ENCODE results near the gene NELL2.
"Not testable (repeated sequence)": the region's sequence is repeated elsewhere in the genome, so short reads cannot be mapped to it uniquely, and the experiment has no call there.

Gene NELL2

DNA sequence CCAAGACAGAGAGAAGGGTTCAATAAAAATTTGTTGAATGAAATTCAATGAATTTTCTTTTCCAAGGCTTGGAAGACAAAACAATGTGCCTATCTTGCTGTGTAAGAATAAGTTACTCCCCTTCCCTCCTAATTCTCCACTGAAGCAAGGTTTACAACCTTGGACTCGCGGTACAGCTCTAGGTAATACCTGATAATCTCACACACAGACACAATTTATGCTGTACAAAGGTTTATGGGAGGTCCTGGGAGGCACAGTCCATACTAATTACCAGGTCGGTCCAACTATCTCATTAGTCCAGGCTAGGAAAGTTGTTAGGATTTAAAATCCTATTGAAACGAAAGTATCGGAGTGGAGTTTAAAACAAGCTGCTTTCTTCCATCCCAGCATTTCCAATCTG, 42.6 kb downstream of the NELL2 start (continued):
- no peak for TF ChIP-seq RARB (CRISPR knock-in tag; IDR thresholded peaks at IDR 0.05)

DNA sequence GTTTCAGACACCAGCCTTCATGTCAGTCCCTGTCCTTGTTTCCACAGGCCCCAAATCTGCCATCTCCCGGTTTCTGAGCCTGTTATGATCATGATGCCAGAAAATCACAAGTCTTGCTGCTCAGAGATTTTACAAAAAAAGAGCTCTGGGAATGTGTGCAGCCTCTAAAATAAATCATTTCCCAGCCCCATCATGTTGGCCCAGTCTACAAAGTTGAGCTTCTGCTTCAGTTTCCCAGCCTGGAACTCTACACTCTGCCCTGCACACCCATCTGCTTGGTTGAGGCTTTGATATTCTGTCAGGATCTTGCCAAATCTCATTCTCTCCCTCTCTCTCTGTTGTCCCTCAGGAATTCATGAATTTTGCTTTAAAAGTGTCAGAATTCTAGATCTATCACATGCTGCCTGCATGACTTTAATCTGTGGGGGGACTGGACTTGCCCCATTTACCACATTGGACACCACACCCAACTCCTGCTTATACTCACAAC, 45.5 kb downstream of the NELL2 start:
- ATAC-seq = no peak
- TF ChIP-seq, protein P1, sequence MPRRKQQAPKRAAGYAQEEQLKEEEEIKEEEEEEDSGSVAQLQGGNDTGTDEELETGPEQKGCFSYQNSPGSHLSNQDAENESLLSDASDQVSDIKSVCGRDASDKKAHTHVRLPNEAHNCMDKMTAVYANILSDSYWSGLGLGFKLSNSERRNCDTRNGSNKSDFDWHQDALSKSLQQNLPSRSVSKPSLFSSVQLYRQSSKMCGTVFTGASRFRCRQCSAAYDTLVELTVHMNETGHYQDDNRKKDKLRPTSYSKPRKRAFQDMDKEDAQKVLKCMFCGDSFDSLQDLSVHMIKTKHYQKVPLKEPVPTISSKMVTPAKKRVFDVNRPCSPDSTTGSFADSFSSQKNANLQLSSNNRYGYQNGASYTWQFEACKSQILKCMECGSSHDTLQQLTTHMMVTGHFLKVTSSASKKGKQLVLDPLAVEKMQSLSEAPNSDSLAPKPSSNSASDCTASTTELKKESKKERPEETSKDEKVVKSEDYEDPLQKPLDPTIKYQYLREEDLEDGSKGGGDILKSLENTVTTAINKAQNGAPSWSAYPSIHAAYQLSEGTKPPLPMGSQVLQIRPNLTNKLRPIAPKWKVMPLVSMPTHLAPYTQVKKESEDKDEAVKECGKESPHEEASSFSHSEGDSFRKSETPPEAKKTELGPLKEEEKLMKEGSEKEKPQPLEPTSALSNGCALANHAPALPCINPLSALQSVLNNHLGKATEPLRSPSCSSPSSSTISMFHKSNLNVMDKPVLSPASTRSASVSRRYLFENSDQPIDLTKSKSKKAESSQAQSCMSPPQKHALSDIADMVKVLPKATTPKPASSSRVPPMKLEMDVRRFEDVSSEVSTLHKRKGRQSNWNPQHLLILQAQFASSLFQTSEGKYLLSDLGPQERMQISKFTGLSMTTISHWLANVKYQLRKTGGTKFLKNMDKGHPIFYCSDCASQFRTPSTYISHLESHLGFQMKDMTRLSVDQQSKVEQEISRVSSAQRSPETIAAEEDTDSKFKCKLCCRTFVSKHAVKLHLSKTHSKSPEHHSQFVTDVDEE (CRISPR knock-in tag; IDR thresholded peaks at IDR 0.05) = no peak
- TF ChIP-seq ISL1 (CRISPR knock-in tag; IDR thresholded peaks at IDR 0.05) = no peak
- TF ChIP-seq BACH2 (CRISPR knock-in tag; IDR thresholded peaks at IDR 0.05; ENCODE audit: borderline replicate concordance) = no peak
- no peak for TF ChIP-seq CSDC2 (CRISPR knock-in tag; IDR thresholded peaks at IDR 0.05)
- no peak for TF ChIP-seq OSR1 (CRISPR knock-in tag; IDR thresholded peaks at IDR 0.05)
- no peak for TF ChIP-seq TCF4 (CRISPR knock-in tag; IDR thresholded peaks at IDR 0.05; ENCODE audit: borderline replicate concordance)
- TF ChIP-seq ARNTL (CRISPR knock-in tag; IDR thresholded peaks at IDR 0.05; ENCODE audit: borderline replicate concordance, low read depth) = no peak
- TF ChIP-seq ZFP30 (CRISPR knock-in tag; IDR thresholded peaks at IDR 0.05) = no peak

DNA sequence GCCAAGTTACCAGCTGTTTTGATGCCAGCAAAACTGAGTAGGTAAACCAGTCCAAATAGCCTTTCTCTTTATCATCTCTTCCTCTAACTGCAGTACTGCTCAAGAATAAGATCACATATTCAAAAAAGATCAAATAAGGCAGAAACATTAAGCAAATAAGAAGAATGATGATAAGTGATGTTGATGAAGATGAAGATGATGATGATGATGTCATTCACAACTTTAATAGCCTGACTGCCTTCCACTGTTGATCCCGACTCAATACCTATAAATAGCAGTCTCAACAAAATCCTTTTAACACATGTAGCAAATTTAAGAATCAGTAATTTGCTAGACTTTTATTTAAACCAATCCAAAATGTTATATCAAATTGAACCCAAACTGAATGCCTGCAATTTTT, 47.1 kb downstream of the NELL2 start:
- ATAC-seq = no peak

DNA sequence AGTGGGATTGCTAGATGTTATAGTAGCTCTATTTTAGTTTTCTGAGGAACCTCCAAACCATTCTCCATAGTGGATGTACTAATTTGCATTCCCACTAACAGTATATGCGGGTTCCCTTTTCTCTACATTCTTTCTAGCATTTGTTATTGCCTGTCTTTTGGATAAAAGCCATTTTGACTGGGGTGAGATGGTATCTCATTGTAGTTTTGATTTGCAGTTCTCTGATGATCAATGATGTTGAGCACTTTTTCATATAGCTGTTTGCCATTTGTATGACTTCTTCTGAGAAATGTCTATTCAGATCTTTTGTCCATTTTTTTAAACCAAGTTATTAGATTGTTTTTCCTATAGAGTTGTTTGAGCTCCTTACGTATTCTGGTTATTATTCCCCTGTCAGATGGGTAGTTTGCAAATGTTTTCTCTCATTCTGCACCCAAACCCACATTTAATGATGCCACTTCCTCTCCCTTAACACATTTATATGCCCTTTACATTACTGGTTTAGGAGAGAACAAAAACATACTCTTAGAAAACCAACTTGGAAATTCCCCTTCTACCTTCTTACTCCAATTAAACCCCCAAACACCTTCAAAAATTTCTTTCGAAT, 48.2 kb downstream of the NELL2 start:
- TF ChIP-seq ZNF565 (CRISPR knock-in tag; conservative IDR thresholded peaks at IDR 0.05; ENCODE audit: low read depth) (no peak), ZNF70 (CRISPR knock-in tag; IDR thresholded peaks at IDR 0.05) (no peak), ISL1 (CRISPR knock-in tag; IDR thresholded peaks at IDR 0.05) (no peak), ZNF8 (CRISPR knock-in tag; IDR thresholded peaks at IDR 0.05) (no peak), RARB (CRISPR knock-in tag; IDR thresholded peaks at IDR 0.05) (no peak), ZFP30 (CRISPR knock-in tag; IDR thresholded peaks at IDR 0.05) (no peak), TCF4 (CRISPR knock-in tag; IDR thresholded peaks at IDR 0.05; ENCODE audit: borderline replicate concordance) (no peak), SNAI2 (CRISPR knock-in tag; IDR thresholded peaks at IDR 0.05) (no peak), ZFP3 (CRISPR knock-in tag; IDR thresholded peaks at IDR 0.05) (no peak), CSDC2 (CRISPR knock-in tag; IDR thresholded peaks at IDR 0.05) (no peak), PPARA (CRISPR knock-in tag; IDR thresholded peaks at IDR 0.05; ENCODE audit: borderline replicate concordance) (no peak), OSR1 (CRISPR knock-in tag; IDR thresholded peaks at IDR 0.05) (no peak), TOX (CRISPR knock-in tag; IDR thresholded peaks at IDR 0.05; ENCODE audit: borderline replicate concordance) (no peak), ARNTL (CRISPR knock-in tag; IDR thresholded peaks at IDR 0.05; ENCODE audit: borderline replicate concordance, low read depth) (no peak)
- TF ChIP-seq, protein P2, sequence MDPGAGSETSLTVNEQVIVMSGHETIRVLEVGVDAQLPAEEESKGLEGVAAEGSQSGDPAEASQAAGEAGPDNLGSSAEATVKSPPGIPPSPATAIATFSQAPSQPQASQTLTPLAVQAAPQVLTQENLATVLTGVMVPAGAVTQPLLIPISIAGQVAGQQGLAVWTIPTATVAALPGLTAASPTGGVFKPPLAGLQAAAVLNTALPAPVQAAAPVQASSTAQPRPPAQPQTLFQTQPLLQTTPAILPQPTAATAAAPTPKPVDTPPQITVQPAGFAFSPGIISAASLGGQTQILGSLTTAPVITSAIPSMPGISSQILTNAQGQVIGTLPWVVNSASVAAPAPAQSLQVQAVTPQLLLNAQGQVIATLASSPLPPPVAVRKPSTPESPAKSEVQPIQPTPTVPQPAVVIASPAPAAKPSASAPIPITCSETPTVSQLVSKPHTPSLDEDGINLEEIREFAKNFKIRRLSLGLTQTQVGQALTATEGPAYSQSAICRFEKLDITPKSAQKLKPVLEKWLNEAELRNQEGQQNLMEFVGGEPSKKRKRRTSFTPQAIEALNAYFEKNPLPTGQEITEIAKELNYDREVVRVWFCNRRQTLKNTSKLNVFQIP (CRISPR knock-in tag; IDR thresholded peaks at IDR 0.05; ENCODE audit: borderline replicate concordance, low read depth) = no peak
- TF ChIP-seq, protein P3, sequence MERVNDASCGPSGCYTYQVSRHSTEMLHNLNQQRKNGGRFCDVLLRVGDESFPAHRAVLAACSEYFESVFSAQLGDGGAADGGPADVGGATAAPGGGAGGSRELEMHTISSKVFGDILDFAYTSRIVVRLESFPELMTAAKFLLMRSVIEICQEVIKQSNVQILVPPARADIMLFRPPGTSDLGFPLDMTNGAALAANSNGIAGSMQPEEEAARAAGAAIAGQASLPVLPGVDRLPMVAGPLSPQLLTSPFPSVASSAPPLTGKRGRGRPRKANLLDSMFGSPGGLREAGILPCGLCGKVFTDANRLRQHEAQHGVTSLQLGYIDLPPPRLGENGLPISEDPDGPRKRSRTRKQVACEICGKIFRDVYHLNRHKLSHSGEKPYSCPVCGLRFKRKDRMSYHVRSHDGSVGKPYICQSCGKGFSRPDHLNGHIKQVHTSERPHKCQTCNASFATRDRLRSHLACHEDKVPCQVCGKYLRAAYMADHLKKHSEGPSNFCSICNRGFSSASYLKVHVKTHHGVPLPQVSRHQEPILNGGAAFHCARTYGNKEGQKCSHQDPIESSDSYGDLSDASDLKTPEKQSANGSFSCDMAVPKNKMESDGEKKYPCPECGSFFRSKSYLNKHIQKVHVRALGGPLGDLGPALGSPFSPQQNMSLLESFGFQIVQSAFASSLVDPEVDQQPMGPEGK (CRISPR knock-in tag; IDR thresholded peaks at IDR 0.05; ENCODE audit: borderline replicate concordance) = no peak
- TF ChIP-seq, protein P4, sequence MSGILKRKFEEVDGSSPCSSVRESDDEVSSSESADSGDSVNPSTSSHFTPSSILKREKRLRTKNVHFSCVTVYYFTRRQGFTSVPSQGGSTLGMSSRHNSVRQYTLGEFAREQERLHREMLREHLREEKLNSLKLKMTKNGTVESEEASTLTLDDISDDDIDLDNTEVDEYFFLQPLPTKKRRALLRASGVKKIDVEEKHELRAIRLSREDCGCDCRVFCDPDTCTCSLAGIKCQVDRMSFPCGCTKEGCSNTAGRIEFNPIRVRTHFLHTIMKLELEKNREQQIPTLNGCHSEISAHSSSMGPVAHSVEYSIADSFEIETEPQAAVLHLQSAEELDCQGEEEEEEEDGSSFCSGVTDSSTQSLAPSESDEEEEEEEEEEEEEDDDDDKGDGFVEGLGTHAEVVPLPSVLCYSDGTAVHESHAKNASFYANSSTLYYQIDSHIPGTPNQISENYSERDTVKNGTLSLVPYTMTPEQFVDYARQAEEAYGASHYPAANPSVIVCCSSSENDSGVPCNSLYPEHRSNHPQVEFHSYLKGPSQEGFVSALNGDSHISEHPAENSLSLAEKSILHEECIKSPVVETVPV (CRISPR knock-in tag; IDR thresholded peaks at IDR 0.05) = no peak

More for the DNA sequence above, 47.1 kb downstream of the NELL2 start:
- TF ChIP-seq SNAI2 (CRISPR knock-in tag; IDR thresholded peaks at IDR 0.05) (no peak), ZC3H10 (CRISPR knock-in tag; IDR thresholded peaks at IDR 0.05) (no peak), ZNF70 (CRISPR knock-in tag; IDR thresholded peaks at IDR 0.05) (no peak), ZFP3 (CRISPR knock-in tag; IDR thresholded peaks at IDR 0.05) (no peak), CSDC2 (CRISPR knock-in tag; IDR thresholded peaks at IDR 0.05) (no peak), TCF4 (CRISPR knock-in tag; IDR thresholded peaks at IDR 0.05; ENCODE audit: borderline replicate concordance) (no peak), ISL1 (CRISPR knock-in tag; IDR thresholded peaks at IDR 0.05) (no peak)
- TF ChIP-seq, protein P4 (CRISPR knock-in tag; IDR thresholded peaks at IDR 0.05) = no peak
- TF ChIP-seq, protein P3 (CRISPR knock-in tag; IDR thresholded peaks at IDR 0.05; ENCODE audit: borderline replicate concordance) = no peak

DNA sequence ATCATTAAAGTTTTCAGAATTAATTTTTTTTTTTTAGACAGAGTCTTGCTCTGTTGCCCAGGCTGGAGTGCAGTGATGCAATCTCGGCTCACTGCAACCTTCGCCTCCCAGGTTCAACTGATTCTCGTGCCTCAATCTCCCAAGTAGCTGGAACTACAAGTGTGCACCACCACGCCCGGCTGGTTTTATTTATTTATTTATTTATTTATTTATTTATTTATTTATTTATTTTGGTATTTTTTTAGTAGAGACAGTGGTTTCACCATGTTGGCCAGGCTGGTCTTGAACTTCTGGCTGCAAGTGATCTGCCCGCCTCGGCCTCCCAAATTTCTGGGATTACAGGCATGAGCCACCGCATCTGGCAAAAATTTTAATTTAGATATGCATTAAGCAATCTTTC, 54.4 kb downstream of the NELL2 start:
- ATAC-seq = not testable (repeated sequence)

More for the DNA sequence above, 48.2 kb downstream of the NELL2 start:
- ATAC-seq = no peak

Data from SK-N-SH treated with all-trans-retinoic acid at 6 μM for 48 hours (cell line).